GM18519 (cell line): ENCODE measurements around the gene UBA3.
A peak's percentile ranks its signal among the peaks of the same experiment; 100 is the strongest.

ENCODE experiments used
- ATAC-seq: cut with Tn5 transposase; IDR thresholded peaks from one replicate; pipeline ENCODE4 v1.9.1; 2021; ENCODE audit warnings: mild to moderate bottlenecking, moderate library complexity; ENCODE audit not compliant: unreplicated experiment, low FRiP score

Gene UBA3

GRCh38 chr3:69080233-69080920 lies at the start of gene UBA3:
Gene UBA3, minus strand, starts transcription at chr3:69080365. Its CDS starts 12 bp downstream, at chr3:69080353.
- ATAC-seq, result peak; percentile 32

- no peak for ATAC-seq
These were observed 49.4 kb upstream of the UBA3 start for GRCh38 chr3:69129531-69129930.

- ATAC-seq, result no peak
These were observed 48.3 kb upstream of the UBA3 start for GRCh38 chr3:69128509-69128908.

GRCh38 chr3:69126999-69127398 lies 46.8 kb upstream of the UBA3 start:
- no peak for ATAC-seq

- ATAC-seq, result no peak
These were observed 46.1 kb upstream of the UBA3 start for GRCh38 chr3:69126216-69126615.

- no peak for ATAC-seq
These were observed 42.2 kb upstream of the UBA3 start, which contains the start of gene LMOD3 for GRCh38 chr3:69122403-69122802. Gene LMOD3, minus strand, starts transcription at chr3:69122595. Its CDS starts 209 bp downstream, at chr3:69122386.

GRCh38 chr3:69121950-69122349 lies 41.8 kb upstream of the UBA3 start:
- ATAC-seq, result no peak

GRCh38 chr3:69121513-69121912 lies 41.3 kb upstream of the UBA3 start:
- ATAC-seq, result no peak

- peak; percentile 83 for ATAC-seq
These were observed 40.8 kb upstream of the UBA3 start for GRCh38 chr3:69120879-69121464.

GRCh38 chr3:69119681-69120080 lies 39.5 kb upstream of the UBA3 start:
- no peak for ATAC-seq

GRCh38 chr3:69119138-69119537 lies 39.0 kb upstream of the UBA3 start:
- no peak for ATAC-seq

GRCh38 chr3:69118555-69118954 lies 38.4 kb upstream of the UBA3 start:
- no peak for ATAC-seq

- ATAC-seq, result no peak
These were observed 36.7 kb upstream of the UBA3 start for GRCh38 chr3:69116897-69117296.

- ATAC-seq, result no peak
These were observed 36.0 kb upstream of the UBA3 start for GRCh38 chr3:69116162-69116561.

GRCh38 chr3:69115731-69116130 lies 35.6 kb upstream of the UBA3 start:
- no peak for ATAC-seq

GRCh38 chr3:69113536-69113935 lies 33.4 kb upstream of the UBA3 start:
- ATAC-seq, result no peak

GRCh38 chr3:69110941-69111546 lies 30.9 kb upstream of the UBA3 start:
- ATAC-seq, result no peak

GRCh38 chr3:69108811-69109210 lies 28.6 kb upstream of the UBA3 start:
- no peak for ATAC-seq

GRCh38 chr3:69107841-69108240 lies 27.7 kb upstream of the UBA3 start:
- no peak for ATAC-seq

- ATAC-seq, result no peak
These were observed 25.2 kb upstream of the UBA3 start for GRCh38 chr3:69105320-69105719.

- ATAC-seq, result no peak
These were observed 24.4 kb upstream of the UBA3 start for GRCh38 chr3:69104586-69104985.

GRCh38 chr3:69103123-69103522 lies 23.0 kb upstream of the UBA3 start:
- ATAC-seq, result no peak
